PC-3 (cell line): ENCODE data around the gene CEP112.

Experiments used
- CTCF ChIP-seq: fragments of 300-600 bp; sonication (generic); conservative IDR thresholded peaks from 2 replicates; pipeline ENCODE4 v1.5.1; 2017; ENCODE audit warnings: antibody characterized with exemption, low read depth, mild to moderate bottlenecking, low read length
- EZH2 ChIP-seq: fragments of 300-600 bp; sonication (generic); IDR thresholded peaks from one replicate; pipeline ENCODE4 v1.6.1; 2017; ENCODE audit warnings: antibody characterized with exemption, mild to moderate bottlenecking, low read length; ENCODE audit not compliant: unreplicated experiment

DNA sequence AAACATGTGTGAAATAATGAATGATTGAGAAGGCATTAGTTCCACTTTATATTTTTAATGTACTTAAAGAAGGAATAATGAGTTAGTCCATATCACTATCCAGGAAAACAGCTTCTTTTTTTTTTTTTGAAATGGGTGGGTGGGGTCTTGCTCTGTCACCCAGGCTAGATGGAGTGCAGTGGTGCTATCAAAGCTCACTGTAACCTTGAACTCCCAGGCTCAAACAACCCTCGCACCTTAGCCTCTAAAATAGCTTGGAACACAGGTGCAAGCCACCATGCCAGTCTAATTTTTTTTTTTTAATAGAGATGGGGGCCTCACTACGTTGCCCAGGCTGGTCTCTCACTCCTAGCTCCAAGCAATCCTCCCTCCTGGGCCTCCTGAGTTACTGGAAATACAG is 275.5 kb downstream of the CEP112 start:
- TF ChIP-seq EZH2 (no peak), CTCF (no peak)
